K562 (cell line): ENCODE data around the gene RBFA. TPM values are rescaled to one million over a fixed set of nuclear protein-coding genes. Genes with fewer than 3 reads are reported as not detected.

Experiments
- CBX8 ChIP-seq: fragments of 200-600 bp; sonication (generic); IDR thresholded peaks from 2 replicates; pipeline ENCODE4 v1.6.1; 2012; ENCODE audit warnings: borderline replicate concordance, mixed run types, low read depth, mild to moderate bottlenecking, moderate library complexity, mixed read lengths, low read length, control low read depth, inconsistent platforms; ENCODE audit not compliant: poor library complexity, severe bottlenecking; ENCODE audit errors: extremely low read depth
- MTA2 ChIP-seq: fragments of 450-650 bp; IDR thresholded peaks from 2 replicates; pipeline ENCODE4 v1.6.1; 2016; ENCODE audit warnings: low read depth
- NCOR1 ChIP-seq: fragments of 450-650 bp; IDR thresholded peaks from 2 replicates; pipeline ENCODE4 v1.6.1; 2016; ENCODE audit warnings: mild to moderate bottlenecking, moderate library complexity
- PRDM10 ChIP-seq: fragments of 450-650 bp; IDR thresholded peaks from 2 replicates; pipeline ENCODE4 v1.6.1; 2018; ENCODE audit not compliant: partially characterized antibody
- SOX6 ChIP-seq: fragments of 450-650 bp; IDR thresholded peaks from 2 replicates; pipeline ENCODE4 v1.6.1; 2014; ENCODE audit warnings: mild to moderate bottlenecking
- polyA plus RNA-seq, 8 experiments: library from polyadenylated mRNA; depleted of rRNA in 4 of 8; stranded (reverse) in 5 of 8; unstranded in 3 of 8; fragments of >200 nt; fragmentation: Nextera tagmentation in 2 of 8; fragmentation: Illumina TruSeq in 1 of 8; extraction: Ambion mirVana in 2 of 8; extraction: Trizol in 1 of 8; gene quantifications; 2 replicates each; pipeline versions ENCODE4 v1.2.1 to v1.2.3, GENCODE V29; 2011 to 2014; ENCODE audit warnings: inconsistent platforms in 1 of 8, missing spikeins in 1 of 8
- total RNA-seq, 7 experiments: library from RNA; depleted of rRNA in 6 of 7; stranded (reverse); fragments of >200 nt in 6 of 7; fragmentation: Illumina TruSeq in 2 of 7; extraction: Trizol in 2 of 7; gene quantifications; 2 replicates each; pipeline versions ENCODE4 v1.2.1 to v1.2.3, GENCODE V29; 2011 to 2021; ENCODE audit warnings: low replicate concordance in 1 of 7
- TF ChIP-seq, protein P1 (sequence below), 2 experiments: IDR thresholded peaks in 1 of 2; conservative IDR thresholded peaks in 1 of 2; 2 replicates each; pipeline ENCODE4 v1.6.1; 2016; ENCODE audit warnings: low read depth in 2 of 2, mild to moderate bottlenecking in 1 of 2, missing compliant biosample characterization in 1 of 2, missing genetic modification characterization in 1 of 2, moderate library complexity in 1 of 2
- TF ChIP-seq, protein P2 (sequence below): fragments of 450-650 bp; IDR thresholded peaks from 2 replicates; pipeline ENCODE4 v1.6.1; 2016
- TF ChIP-seq, protein P3 (sequence below): fragments of 200-600 bp; sonication (generic); IDR thresholded peaks from one replicate; pipeline ENCODE4 v1.6.1; 2012; ENCODE audit warnings: mild to moderate bottlenecking, low read depth, low read length, inconsistent platforms

RBFA gene
- total and polyA plus RNA-seq, 9 of the 15 experiments (the other 6 are each of a cell fraction or from before 2014, with no cell fraction given) = 3.4 to 41.9 (median 25.8) TPM

- TF ChIP-seq, protein P1, sequence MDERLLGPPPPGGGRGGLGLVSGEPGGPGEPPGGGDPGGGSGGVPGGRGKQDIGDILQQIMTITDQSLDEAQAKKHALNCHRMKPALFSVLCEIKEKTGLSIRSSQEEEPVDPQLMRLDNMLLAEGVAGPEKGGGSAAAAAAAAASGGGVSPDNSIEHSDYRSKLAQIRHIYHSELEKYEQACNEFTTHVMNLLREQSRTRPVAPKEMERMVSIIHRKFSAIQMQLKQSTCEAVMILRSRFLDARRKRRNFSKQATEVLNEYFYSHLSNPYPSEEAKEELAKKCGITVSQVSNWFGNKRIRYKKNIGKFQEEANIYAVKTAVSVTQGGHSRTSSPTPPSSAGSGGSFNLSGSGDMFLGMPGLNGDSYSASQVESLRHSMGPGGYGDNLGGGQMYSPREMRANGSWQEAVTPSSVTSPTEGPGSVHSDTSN (CRISPR knock-in tag; IDR thresholded peaks at IDR 0.05; ENCODE audit: low read depth) = no peak
- TF ChIP-seq, protein P1 (tag; conservative IDR thresholded peaks at IDR 0.05; ENCODE audit: low read depth) = no peak
- TF ChIP-seq NCOR1 (peak; percentile 50; the same call in 1 of the 2 replicates), PRDM10 (peak; percentile 45), SOX6 (no peak), CBX8 (no peak), MTA2 (no peak)
- TF ChIP-seq, protein P2, sequence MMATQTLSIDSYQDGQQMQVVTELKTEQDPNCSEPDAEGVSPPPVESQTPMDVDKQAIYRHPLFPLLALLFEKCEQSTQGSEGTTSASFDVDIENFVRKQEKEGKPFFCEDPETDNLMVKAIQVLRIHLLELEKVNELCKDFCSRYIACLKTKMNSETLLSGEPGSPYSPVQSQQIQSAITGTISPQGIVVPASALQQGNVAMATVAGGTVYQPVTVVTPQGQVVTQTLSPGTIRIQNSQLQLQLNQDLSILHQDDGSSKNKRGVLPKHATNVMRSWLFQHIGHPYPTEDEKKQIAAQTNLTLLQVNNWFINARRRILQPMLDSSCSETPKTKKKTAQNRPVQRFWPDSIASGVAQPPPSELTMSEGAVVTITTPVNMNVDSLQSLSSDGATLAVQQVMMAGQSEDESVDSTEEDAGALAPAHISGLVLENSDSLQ = 0 out of 2 replicates have a peak, but pooled peaks have one; percentile 14
- TF ChIP-seq, protein P3, sequence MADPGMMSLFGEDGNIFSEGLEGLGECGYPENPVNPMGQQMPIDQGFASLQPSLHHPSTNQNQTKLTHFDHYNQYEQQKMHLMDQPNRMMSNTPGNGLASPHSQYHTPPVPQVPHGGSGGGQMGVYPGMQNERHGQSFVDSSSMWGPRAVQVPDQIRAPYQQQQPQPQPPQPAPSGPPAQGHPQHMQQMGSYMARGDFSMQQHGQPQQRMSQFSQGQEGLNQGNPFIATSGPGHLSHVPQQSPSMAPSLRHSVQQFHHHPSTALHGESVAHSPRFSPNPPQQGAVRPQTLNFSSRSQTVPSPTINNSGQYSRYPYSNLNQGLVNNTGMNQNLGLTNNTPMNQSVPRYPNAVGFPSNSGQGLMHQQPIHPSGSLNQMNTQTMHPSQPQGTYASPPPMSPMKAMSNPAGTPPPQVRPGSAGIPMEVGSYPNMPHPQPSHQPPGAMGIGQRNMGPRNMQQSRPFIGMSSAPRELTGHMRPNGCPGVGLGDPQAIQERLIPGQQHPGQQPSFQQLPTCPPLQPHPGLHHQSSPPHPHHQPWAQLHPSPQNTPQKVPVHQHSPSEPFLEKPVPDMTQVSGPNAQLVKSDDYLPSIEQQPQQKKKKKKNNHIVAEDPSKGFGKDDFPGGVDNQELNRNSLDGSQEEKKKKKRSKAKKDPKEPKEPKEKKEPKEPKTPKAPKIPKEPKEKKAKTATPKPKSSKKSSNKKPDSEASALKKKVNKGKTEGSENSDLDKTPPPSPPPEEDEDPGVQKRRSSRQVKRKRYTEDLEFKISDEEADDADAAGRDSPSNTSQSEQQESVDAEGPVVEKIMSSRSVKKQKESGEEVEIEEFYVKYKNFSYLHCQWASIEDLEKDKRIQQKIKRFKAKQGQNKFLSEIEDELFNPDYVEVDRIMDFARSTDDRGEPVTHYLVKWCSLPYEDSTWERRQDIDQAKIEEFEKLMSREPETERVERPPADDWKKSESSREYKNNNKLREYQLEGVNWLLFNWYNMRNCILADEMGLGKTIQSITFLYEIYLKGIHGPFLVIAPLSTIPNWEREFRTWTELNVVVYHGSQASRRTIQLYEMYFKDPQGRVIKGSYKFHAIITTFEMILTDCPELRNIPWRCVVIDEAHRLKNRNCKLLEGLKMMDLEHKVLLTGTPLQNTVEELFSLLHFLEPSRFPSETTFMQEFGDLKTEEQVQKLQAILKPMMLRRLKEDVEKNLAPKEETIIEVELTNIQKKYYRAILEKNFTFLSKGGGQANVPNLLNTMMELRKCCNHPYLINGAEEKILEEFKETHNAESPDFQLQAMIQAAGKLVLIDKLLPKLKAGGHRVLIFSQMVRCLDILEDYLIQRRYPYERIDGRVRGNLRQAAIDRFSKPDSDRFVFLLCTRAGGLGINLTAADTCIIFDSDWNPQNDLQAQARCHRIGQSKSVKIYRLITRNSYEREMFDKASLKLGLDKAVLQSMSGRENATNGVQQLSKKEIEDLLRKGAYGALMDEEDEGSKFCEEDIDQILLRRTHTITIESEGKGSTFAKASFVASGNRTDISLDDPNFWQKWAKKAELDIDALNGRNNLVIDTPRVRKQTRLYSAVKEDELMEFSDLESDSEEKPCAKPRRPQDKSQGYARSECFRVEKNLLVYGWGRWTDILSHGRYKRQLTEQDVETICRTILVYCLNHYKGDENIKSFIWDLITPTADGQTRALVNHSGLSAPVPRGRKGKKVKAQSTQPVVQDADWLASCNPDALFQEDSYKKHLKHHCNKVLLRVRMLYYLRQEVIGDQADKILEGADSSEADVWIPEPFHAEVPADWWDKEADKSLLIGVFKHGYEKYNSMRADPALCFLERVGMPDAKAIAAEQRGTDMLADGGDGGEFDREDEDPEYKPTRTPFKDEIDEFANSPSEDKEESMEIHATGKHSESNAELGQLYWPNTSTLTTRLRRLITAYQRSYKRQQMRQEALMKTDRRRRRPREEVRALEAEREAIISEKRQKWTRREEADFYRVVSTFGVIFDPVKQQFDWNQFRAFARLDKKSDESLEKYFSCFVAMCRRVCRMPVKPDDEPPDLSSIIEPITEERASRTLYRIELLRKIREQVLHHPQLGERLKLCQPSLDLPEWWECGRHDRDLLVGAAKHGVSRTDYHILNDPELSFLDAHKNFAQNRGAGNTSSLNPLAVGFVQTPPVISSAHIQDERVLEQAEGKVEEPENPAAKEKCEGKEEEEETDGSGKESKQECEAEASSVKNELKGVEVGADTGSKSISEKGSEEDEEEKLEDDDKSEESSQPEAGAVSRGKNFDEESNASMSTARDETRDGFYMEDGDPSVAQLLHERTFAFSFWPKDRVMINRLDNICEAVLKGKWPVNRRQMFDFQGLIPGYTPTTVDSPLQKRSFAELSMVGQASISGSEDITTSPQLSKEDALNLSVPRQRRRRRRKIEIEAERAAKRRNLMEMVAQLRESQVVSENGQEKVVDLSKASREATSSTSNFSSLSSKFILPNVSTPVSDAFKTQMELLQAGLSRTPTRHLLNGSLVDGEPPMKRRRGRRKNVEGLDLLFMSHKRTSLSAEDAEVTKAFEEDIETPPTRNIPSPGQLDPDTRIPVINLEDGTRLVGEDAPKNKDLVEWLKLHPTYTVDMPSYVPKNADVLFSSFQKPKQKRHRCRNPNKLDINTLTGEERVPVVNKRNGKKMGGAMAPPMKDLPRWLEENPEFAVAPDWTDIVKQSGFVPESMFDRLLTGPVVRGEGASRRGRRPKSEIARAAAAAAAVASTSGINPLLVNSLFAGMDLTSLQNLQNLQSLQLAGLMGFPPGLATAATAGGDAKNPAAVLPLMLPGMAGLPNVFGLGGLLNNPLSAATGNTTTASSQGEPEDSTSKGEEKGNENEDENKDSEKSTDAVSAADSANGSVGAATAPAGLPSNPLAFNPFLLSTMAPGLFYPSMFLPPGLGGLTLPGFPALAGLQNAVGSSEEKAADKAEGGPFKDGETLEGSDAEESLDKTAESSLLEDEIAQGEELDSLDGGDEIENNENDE = no peak
Observed at GRCh38 chr18:80035997-80036396, 1.8 kb downstream of the RBFA start (continued).
